ENCODE measurements around the gene COBL. TPM values are rescaled to one million over a fixed set of nuclear protein-coding genes. Genes with fewer than 3 reads are reported as not detected.

Gene COBL
- total RNA-seq, 3 donors from 2014 or later: 2.2 to 37.3 (median 16.1) TPM

- Histone ChIP-seq H3K9me3 (no peaks in the 10 kb centered on the region), H3K36me3 (no peaks in the 10 kb centered on the region), H3K4me3 (no peak overlapping the region), H3K4me1 (no peaks in the 10 kb centered on the region), H3K27me3 (no peaks in the 10 kb centered on the region), H3K27ac (no peak overlapping the region)
- no peak for DNase-seq (ENCODE audit: low spot score in 2 of 2)
- TF ChIP-seq POLR2A (IDR thresholded peaks at IDR 0.05) (no peak), CTCF (IDR thresholded peaks at IDR 0.05) (no peak), POLR2AphosphoS5 (IDR thresholded peaks at IDR 0.05) (no peak)
- intact Hi-C loops (cut with DNase I; ENCODE audit: low total_unique reads): no loop called here
Observed at GRCh38 chr7:51046103-51046466, 270.5 kb downstream of the COBL start.

- Histone ChIP-seq H3K4me1 (no peaks in the 10 kb centered on the region), H3K4me3 (no peak overlapping the region), H3K27me3 (no peaks in the 10 kb centered on the region), H3K9me3 (no peaks in the 10 kb centered on the region), H3K27ac (no peak overlapping the region), H3K36me3 (no peaks in the 10 kb centered on the region)
- TF ChIP-seq POLR2AphosphoS5 (IDR thresholded peaks at IDR 0.05) (no peak), CTCF (IDR thresholded peaks at IDR 0.05) (no peak), POLR2A (IDR thresholded peaks at IDR 0.05) (no peak)
- no peak for DNase-seq (ENCODE audit: low spot score in 2 of 2)
- intact Hi-C loops (cut with DNase I; ENCODE audit: low total_unique reads): no loop called here
Observed at GRCh38 chr7:51045319-51046102, 271.1 kb downstream of the COBL start.

GRCh38 chr7:51043461-51043860 lies 273.1 kb downstream of the COBL start:
- H3K27me3 ChIP-seq: no peaks in the 10 kb centered on the region
- TF ChIP-seq POLR2AphosphoS5 (IDR thresholded peaks at IDR 0.05) (no peak), CTCF (IDR thresholded peaks at IDR 0.05) (no peak), POLR2A (IDR thresholded peaks at IDR 0.05) (no peak)
- DNase-seq (ENCODE audit: low spot score in 2 of 2): no peak
- H3K27ac ChIP-seq: no peak overlapping the region
- H3K4me3 ChIP-seq: no peak overlapping the region
- H3K9me3 ChIP-seq: no peaks in the 10 kb centered on the region
- H3K4me1 ChIP-seq: no peaks in the 10 kb centered on the region
- intact Hi-C loops (cut with DNase I; ENCODE audit: low total_unique reads): no loop called here
- no peaks in the 10 kb centered on the region for H3K36me3 ChIP-seq

- no peak overlapping the region for H3K27ac ChIP-seq
- intact Hi-C loops (cut with DNase I; ENCODE audit: low total_unique reads): no loop called here
- TF ChIP-seq POLR2AphosphoS5 (IDR thresholded peaks at IDR 0.05) (no peak), CTCF (IDR thresholded peaks at IDR 0.05) (no peak), POLR2A (IDR thresholded peaks at IDR 0.05) (no peak)
- no peak overlapping the region for H3K4me3 ChIP-seq
- no peaks in the 10 kb centered on the region for H3K9me3 ChIP-seq
- H3K4me1 ChIP-seq: no peaks in the 10 kb centered on the region
- H3K27me3 ChIP-seq: no peaks in the 10 kb centered on the region
- no peak for DNase-seq (ENCODE audit: low spot score in 2 of 2)
- H3K36me3 ChIP-seq: no peaks in the 10 kb centered on the region
Observed at GRCh38 chr7:51040787-51041186, 275.8 kb downstream of the COBL start.

GRCh38 chr7:51038573-51038972 lies 278.0 kb downstream of the COBL start:
- no peaks in the 10 kb centered on the region for H3K9me3 ChIP-seq
- intact Hi-C loops (cut with DNase I; ENCODE audit: low total_unique reads): no loop called here
- no peaks in the 10 kb centered on the region for H3K27me3 ChIP-seq
- no peak overlapping the region for H3K27ac ChIP-seq
- DNase-seq (ENCODE audit: low spot score in 2 of 2): no peak
- H3K4me1 ChIP-seq: no peaks in the 10 kb centered on the region
- no peak overlapping the region for H3K4me3 ChIP-seq
- no peak for TF ChIP-seq POLR2AphosphoS5 (IDR thresholded peaks at IDR 0.05)
- no peak for TF ChIP-seq POLR2A (IDR thresholded peaks at IDR 0.05)
- no peak for TF ChIP-seq CTCF (IDR thresholded peaks at IDR 0.05)
- H3K36me3 ChIP-seq: no peaks in the 10 kb centered on the region
